Right atrium auricular region (tissue), 2 donors: Measurements from ENCODE around the gene TPP2. TPM values are rescaled to one million over a fixed set of nuclear protein-coding genes. Genes with fewer than 3 reads are reported as not detected.

Experiments used
- DNase-seq: peaks from one replicate; pipeline ENCODE4 v3.0.0-alpha.2; 2019; ENCODE audit warnings: low spot score
- H3K27ac ChIP-seq, 2 donors: fragments of 200-600 bp; sonication (generic); 1 replicate in 1 of 2; 2 replicates in 1 of 2; pipeline ENCODE4 v1.5.1; 2016 to 2019
- H3K27me3 ChIP-seq, 2 donors: fragments of 200-600 bp; sonication (generic); one replicate each; pipeline versions ENCODE4 v1.5.1 to v1.6.0; 2017 to 2019
- H3K36me3 ChIP-seq: fragments of 200-600 bp; sonication (generic); one replicate; pipeline ENCODE4 v1.5.1; 2016
- H3K4me1 ChIP-seq, 2 donors: fragments of 200-600 bp; sonication (generic); one replicate each; pipeline versions ENCODE4 v1.5.1 to v1.6.0; 2017 to 2019
- H3K4me3 ChIP-seq, 2 donors: fragments of 200-600 bp; sonication (generic); 1 replicate in 1 of 2; 2 replicates in 1 of 2; pipeline ENCODE4 v1.5.1; 2017 to 2019; ENCODE audit warnings: mild to moderate bottlenecking in 1 of 2, moderate library complexity in 1 of 2
- H3K9me3 ChIP-seq, 2 donors: fragments of 200-600 bp; sonication (generic); one replicate each; pipeline ENCODE4 v1.5.1; 2019
- total RNA-seq, 2 donors: library from RNA; depleted of rRNA; stranded (reverse); fragments of >200 nt; gene quantifications; one replicate each; pipeline ENCODE4 v1.1.0, GENCODE V29; 2016
- TF ChIP-seq, protein P1 (sequence below), 2 donors: fragments of 200-600 bp; sonication (generic); IDR thresholded peaks; one replicate each; pipeline ENCODE4 v1.5.1; 2019; ENCODE audit warnings: antibody characterized with exemption in 2 of 2

The TPP2 gene
- total RNA-seq, 2 donors from 2014 or later, result 28.6 to 59.9 TPM

DNA sequence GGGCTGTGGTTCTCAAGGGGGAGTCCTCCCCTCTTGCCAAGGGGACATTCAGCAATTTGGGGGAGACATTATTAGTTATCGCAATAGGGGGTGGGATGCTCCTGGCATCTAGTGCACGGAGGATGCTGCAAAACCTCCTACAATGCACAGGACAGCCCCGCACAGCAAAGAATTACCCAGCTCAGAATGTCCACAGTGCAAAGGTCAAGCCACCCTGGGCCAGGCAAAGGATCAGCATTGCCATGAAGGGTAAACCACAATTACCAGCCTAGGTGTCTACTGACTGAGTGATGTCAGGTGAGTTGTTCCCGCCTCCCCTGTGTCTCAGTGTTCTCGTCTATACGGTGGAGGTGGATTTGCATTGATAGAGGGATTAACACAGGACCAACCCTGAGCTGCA, 100.5 kb downstream of the TPP2 start:
- H3K9me3 ChIP-seq, result peaks cover 0 to 7% of the 10 kb centered on the region in 2 donors
- no peak overlapping the region for H3K4me3 ChIP-seq
- no peak overlapping the region for H3K27ac ChIP-seq
- no peak for DNase-seq
- H3K36me3 ChIP-seq, result no peaks in the 10 kb centered on the region
- peaks cover 0 to 6% of the 10 kb centered on the region in 2 donors for H3K4me1 ChIP-seq
- H3K27me3 ChIP-seq, result no peaks in the 10 kb centered on the region
- TF ChIP-seq, protein P1, sequence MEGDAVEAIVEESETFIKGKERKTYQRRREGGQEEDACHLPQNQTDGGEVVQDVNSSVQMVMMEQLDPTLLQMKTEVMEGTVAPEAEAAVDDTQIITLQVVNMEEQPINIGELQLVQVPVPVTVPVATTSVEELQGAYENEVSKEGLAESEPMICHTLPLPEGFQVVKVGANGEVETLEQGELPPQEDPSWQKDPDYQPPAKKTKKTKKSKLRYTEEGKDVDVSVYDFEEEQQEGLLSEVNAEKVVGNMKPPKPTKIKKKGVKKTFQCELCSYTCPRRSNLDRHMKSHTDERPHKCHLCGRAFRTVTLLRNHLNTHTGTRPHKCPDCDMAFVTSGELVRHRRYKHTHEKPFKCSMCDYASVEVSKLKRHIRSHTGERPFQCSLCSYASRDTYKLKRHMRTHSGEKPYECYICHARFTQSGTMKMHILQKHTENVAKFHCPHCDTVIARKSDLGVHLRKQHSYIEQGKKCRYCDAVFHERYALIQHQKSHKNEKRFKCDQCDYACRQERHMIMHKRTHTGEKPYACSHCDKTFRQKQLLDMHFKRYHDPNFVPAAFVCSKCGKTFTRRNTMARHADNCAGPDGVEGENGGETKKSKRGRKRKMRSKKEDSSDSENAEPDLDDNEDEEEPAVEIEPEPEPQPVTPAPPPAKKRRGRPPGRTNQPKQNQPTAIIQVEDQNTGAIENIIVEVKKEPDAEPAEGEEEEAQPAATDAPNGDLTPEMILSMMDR (IDR thresholded peaks at IDR 0.05), result no peak

- Histone ChIP-seq H3K27me3 (no peaks in the 10 kb centered on the region), H3K4me3 (no peak overlapping the region), H3K4me1 (peaks cover 0 to 6% of the 10 kb centered on the region in 2 donors), H3K27ac (no peak overlapping the region), H3K36me3 (no peaks in the 10 kb centered on the region), H3K9me3 (peaks cover 0 to 7% of the 10 kb centered on the region in 2 donors)
- DNase-seq, result no peak
- TF ChIP-seq, protein P1 (IDR thresholded peaks at IDR 0.05), result no peak
These were observed 101.3 kb downstream of the TPP2 start for GRCh38 chr13:102697929-102698648.

- no peak overlapping the region for H3K4me3 ChIP-seq
- H3K27me3 ChIP-seq, result no peaks in the 10 kb centered on the region
- H3K4me1 ChIP-seq, result peaks cover 0 to 6% of the 10 kb centered on the region in 2 donors
- DNase-seq, result no peak
- TF ChIP-seq, protein P1 (IDR thresholded peaks at IDR 0.05), result no peak
- no peak overlapping the region for H3K27ac ChIP-seq
- H3K36me3 ChIP-seq, result no peaks in the 10 kb centered on the region
- peaks cover 0 to 7% of the 10 kb centered on the region in 2 donors for H3K9me3 ChIP-seq
These were observed 101.8 kb downstream of the TPP2 start for GRCh38 chr13:102698649-102698980.

GRCh38 chr13:102699504-102699903, 102.7 kb downstream of the TPP2 start:
- no peak for DNase-seq
- Histone ChIP-seq H3K27ac (no peak overlapping the region), H3K4me1 (peaks cover 0 to 6% of the 10 kb centered on the region in 2 donors), H3K36me3 (no peaks in the 10 kb centered on the region), H3K4me3 (no peak overlapping the region), H3K9me3 (peaks cover 0 to 7% of the 10 kb centered on the region in 2 donors), H3K27me3 (no peaks in the 10 kb centered on the region)
- TF ChIP-seq, protein P1 (IDR thresholded peaks at IDR 0.05), result no peak

GRCh38 chr13:102700088-102701031, 103.6 kb downstream of the TPP2 start:
- TF ChIP-seq, protein P1 (IDR thresholded peaks at IDR 0.05), result no peak
- peak overlapping the region; percentile 35 to 66 for H3K27ac ChIP-seq
- no peaks in the 10 kb centered on the region for H3K36me3 ChIP-seq
- H3K4me3 ChIP-seq, result no peak overlapping the region
- H3K4me1 ChIP-seq, result peaks cover 0 to 6% of the 10 kb centered on the region in 2 donors
- peaks cover 0 to 7% of the 10 kb centered on the region in 2 donors for H3K9me3 ChIP-seq
- no peaks in the 10 kb centered on the region for H3K27me3 ChIP-seq
- DNase-seq, result no peak
